Spleen (tissue), 11 donors: ENCODE data around the gene POLE. TPM values are rescaled to one million over a fixed set of nuclear protein-coding genes. Genes with fewer than 3 reads are reported as not detected.
A peak's percentile ranks its signal among the peaks of the same experiment; 100 is the strongest.

Experiments
- DNase-seq: peaks from one replicate; pipeline ENCODE4 v3.0.0-alpha.2; 2020
- H3K27ac ChIP-seq, 8 donors: fragments of 200-600 bp; sonication (generic) in 7 of 8; 1 replicate in 4 of 8; 2 replicates in 4 of 8; pipeline versions ENCODE4 v1.5.0 to v1.8.0; 2016 to 2021; ENCODE audit warnings: inconsistent platforms in 4 of 8, mild to moderate bottlenecking in 4 of 8, moderate library complexity in 1 of 8
- H3K27me3 ChIP-seq, 7 donors: fragments of 200-600 bp; sonication (generic) in 6 of 7; replicated peaks in 1 of 7; 1 replicate in 4 of 7; 2 replicates in 3 of 7; pipeline versions ENCODE4 v1.5.0 to v1.8.0; 2016 to 2021; ENCODE audit warnings: inconsistent platforms in 3 of 7, mild to moderate bottlenecking in 1 of 7
- H3K36me3 ChIP-seq, 6 donors: fragments of 200-600 bp; sonication (generic) in 5 of 6; 1 replicate in 4 of 6; 2 replicates in 2 of 6; pipeline versions ENCODE4 v1.5.0 to v1.8.0; 2016 to 2021; ENCODE audit warnings: inconsistent platforms in 2 of 6
- H3K4me1 ChIP-seq, 6 donors: fragments of 200-600 bp; sonication (generic) in 5 of 6; 1 replicate in 3 of 6; 2 replicates in 3 of 6; pipeline versions ENCODE4 v1.5.0 to v1.8.0; 2016 to 2021; ENCODE audit warnings: inconsistent platforms in 3 of 6
- H3K4me3 ChIP-seq, 8 donors: fragments of 200-600 bp; sonication (generic) in 7 of 8; 1 replicate in 4 of 8; 2 replicates in 4 of 8; pipeline versions ENCODE4 v1.5.0 to v1.8.0; 2016 to 2021; ENCODE audit warnings: inconsistent platforms in 4 of 8, mild to moderate bottlenecking in 4 of 8, moderate library complexity in 2 of 8
- H3K9me3 ChIP-seq, 8 donors: fragments of 200-600 bp; sonication (generic) in 7 of 8; 1 replicate in 4 of 8; 2 replicates in 4 of 8; pipeline versions ENCODE4 v1.5.0 to v1.8.0; 2016 to 2021; ENCODE audit warnings: inconsistent platforms in 4 of 8
- CTCF ChIP-seq, 11 experiments: fragments of 200-600 bp in 7 of 11; fragments of 450-650 bp in 4 of 11; sonication (generic) in 4 of 11; IDR thresholded peaks in 8 of 11; conservative IDR thresholded peaks in 3 of 11; 1 replicate in 7 of 11; 2 replicates in 4 of 11; pipeline versions ENCODE4 v1.4.0 to v1.8.0; 2016 to 2021; ENCODE audit warnings: antibody characterized with exemption in 11 of 11, inconsistent platforms in 4 of 11, mild to moderate bottlenecking in 1 of 11
- POLR2A ChIP-seq, 3 donors: fragments of 450-650 bp; IDR thresholded peaks; one replicate each; pipeline ENCODE4 v1.5.1; 2017; ENCODE audit warnings: antibody characterized with exemption in 3 of 3, mild to moderate bottlenecking in 1 of 3
- POLR2AphosphoS5 ChIP-seq, 3 donors: sonication (generic); formaldehyde crosslinking; IDR thresholded peaks; one replicate each; pipeline ENCODE4 v1.5.1; 2017; ENCODE audit warnings: antibody characterized with exemption in 3 of 3
- WGBS, 5 donors: extraction: QIAGEN DNeasy Blood & Tissue Kit in 3 of 5; methylation state at CpG; one replicate each; pipeline versions ENCODE4 v1.1.5 to v1.1.7; 2013 to 2018; 5-methylcytosine and 5-hydroxymethylcytosine counted together
- intact Hi-C: fragments of 100-400 bp; cut with DNase I; formaldehyde crosslinking; loops from one replicate; pipeline ENCODE4 v1.15.0; 2023; ENCODE audit warnings: low total_unique reads
- polyA plus RNA-seq, 3 donors: library from polyadenylated mRNA; stranded (reverse); fragments of 200-250 nt; gene quantifications; one replicate each; pipeline ENCODE4 v1.2.1, GENCODE V29; 2013
- total RNA-seq, 7 donors: library from RNA; depleted of rRNA in 3 of 7; stranded (reverse); fragments of >200 nt in 3 of 7; fragmentation: NEBNext Ultra II Directional in 4 of 7; extraction: Animal tissue kit (Norgen Biotek cat#: 25700) in 4 of 7; gene quantifications; one replicate each; pipeline versions ENCODE4 v1.1.0 to v1.2.1, GENCODE V29; 2016 to 2021
- donor health status: healthy with polysubstance abuse.
- donor health status: DM: no; HTN: no; CAD: no; lungs with moderate emphysema.
- donor health status: DM: no; HTN: no; CAD: no.
- donor health status: Bipolar disorder and iron deficiency.
- donor health status: healthy.
- donor health status: DM: no; HTN: no; CAD: no.
- donor health status: DM: yes; HTN: yes; CAD: no.

The POLE gene
- total and polyA plus RNA-seq, 10 donors, result 18.1 to 122 (median 89.4) TPM

DNA sequence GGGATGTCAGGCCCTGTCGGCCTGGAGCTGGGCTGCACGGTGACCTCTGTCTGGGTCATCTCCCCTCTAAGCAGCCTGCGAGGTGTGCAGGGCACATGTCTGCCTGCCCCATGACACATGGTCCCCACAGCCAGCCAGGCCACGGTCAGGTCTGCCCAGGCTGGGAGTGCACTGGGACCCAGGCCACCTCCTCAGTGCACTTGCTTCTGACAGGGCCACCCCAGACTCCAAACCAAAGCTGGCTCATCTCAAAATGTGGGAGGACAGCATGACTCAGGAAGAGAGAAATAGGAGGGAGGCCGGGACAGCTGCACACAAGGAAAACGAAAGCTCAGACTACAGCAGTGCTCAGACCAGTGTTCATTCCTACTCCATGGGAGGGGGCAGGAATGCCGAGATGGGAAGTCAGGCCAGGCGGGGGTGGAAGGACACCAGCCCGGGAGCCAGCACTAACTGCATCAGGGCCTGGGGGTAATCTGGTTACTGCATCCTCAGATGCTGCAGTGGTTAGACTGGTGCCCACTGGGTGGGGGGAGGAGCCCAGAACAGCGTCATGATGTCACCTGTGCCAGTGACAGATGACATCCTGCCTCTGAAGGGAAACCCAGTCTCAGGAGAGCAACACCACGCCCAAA lies 64.6 kb downstream of the POLE start:
- 36 to 79% (median 58%) methylated on average over 11 of the region's 11 CpGs for WGBS, 5 donors
- peaks cover 0 to 37% (median 29%) of the 10 kb centered on the region in 7 donors for H3K27me3 ChIP-seq
- H3K36me3 ChIP-seq, result peaks cover 0 to 46% (median 28%) of the 10 kb centered on the region in 6 donors
- H3K27ac ChIP-seq, result peak overlapping the region in 6 of 8 donors; percentile 54 to 74 (median 64)
- no peak for DNase-seq
- intact Hi-C loops, result no loop called here
- peaks cover 0 to 4% (median 0%) of the 10 kb centered on the region in 8 donors for H3K9me3 ChIP-seq
- H3K4me3 ChIP-seq, result no peak overlapping the region
- no peak for TF ChIP-seq CTCF (IDR thresholded peaks at IDR 0.05 in 8 of 11, conservative IDR thresholded peaks at IDR 0.05 in 3 of 11)
- no peak for TF ChIP-seq POLR2A (IDR thresholded peaks at IDR 0.05)
- peak; percentile 63 to 70 (median 67) for TF ChIP-seq POLR2AphosphoS5 (IDR thresholded peaks at IDR 0.05)
- H3K4me1 ChIP-seq, result peaks cover 4 to 43% (median 23%) of the 10 kb centered on the region in 6 donors

GRCh38 chr12:132621657-132622435 lies 65.3 kb downstream of the POLE start:
- 75 to 83% (median 78%) methylated on average over 13 to 21 of the region's 21 CpGs for WGBS, 5 donors
- Histone ChIP-seq H3K4me1 (peaks cover 4 to 43% (median 23%) of the 10 kb centered on the region in 6 donors), H3K4me3 (no peak overlapping the region), H3K36me3 (peaks cover 0 to 39% (median 28%) of the 10 kb centered on the region in 6 donors), H3K27ac (peak overlapping the region in 4 of 8 donors; percentile 59 to 74 (median 66)), H3K27me3 (peaks cover 0 to 44% (median 36%) of the 10 kb centered on the region in 7 donors), H3K9me3 (peaks cover 0 to 11% (median 6%) of the 10 kb centered on the region in 8 donors)
- DNase-seq, result no peak
- intact Hi-C loops, result no loop called here
- TF ChIP-seq POLR2AphosphoS5 (IDR thresholded peaks at IDR 0.05) (peak in 2 of 3 donors; percentile 13 to 15), POLR2A (IDR thresholded peaks at IDR 0.05) (no peak)

GRCh38 chr12:132620899-132621656 lies 66.1 kb downstream of the POLE start:
- DNase-seq, result no peak
- Histone ChIP-seq H3K27ac (peak overlapping the region in 2 of 8 donors; percentile 59 to 72), H3K4me3 (no peak overlapping the region), H3K36me3 (peaks cover 0 to 31% (median 25%) of the 10 kb centered on the region in 6 donors), H3K9me3 (peaks cover 0 to 18% (median 11%) of the 10 kb centered on the region in 8 donors), H3K4me1 (peaks cover 4 to 43% (median 23%) of the 10 kb centered on the region in 6 donors), H3K27me3 (peaks cover 0 to 52% (median 41%) of the 10 kb centered on the region in 7 donors)
- intact Hi-C loops, result no loop called here
- WGBS, 5 donors, result 71 to 78% (median 74%) methylated on average over 23 to 28 of the region's 28 CpGs
- no peak for TF ChIP-seq POLR2A (IDR thresholded peaks at IDR 0.05)
- TF ChIP-seq POLR2AphosphoS5 (IDR thresholded peaks at IDR 0.05), result peak in 1 of 3 donors; percentile 20

DNA sequence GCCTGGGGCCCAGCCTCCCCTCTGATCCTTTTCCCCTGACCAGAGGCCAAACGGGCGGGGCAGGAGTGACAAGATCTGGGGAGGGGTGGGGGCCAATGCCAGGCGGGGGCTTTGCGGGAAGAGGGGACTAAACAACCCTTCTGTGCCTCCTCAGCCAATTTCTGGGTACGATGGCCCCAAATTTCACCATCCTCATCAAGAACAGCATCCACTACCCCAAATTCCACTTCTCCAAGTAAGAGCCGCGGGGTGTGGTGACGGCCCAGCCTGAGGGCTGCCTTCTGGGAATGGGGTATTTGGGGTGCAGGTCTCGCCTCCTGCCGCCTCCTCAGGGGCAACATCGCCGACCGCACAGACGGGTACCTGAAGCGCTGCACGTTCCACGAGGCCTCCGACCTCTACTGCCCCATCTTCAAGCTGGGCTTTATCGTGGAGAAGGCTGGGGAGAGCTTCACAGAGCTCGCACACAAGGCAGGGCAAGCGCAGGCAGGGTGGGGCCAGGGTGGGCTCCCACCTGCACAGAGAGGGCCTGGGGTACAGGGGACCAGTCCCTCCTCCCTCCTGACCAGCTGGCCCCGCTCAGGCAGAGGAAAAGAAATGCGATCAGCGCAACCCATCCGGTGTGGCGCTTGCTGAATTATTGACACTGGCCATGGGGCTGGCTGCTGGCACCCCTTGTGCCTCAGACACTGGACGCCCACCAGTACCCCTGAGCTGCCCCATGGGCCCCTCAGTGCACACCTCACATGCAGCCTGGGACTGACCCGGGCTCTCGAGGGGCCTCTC lies 66.8 kb downstream of the POLE start:
- DNase-seq, result no peak
- Histone ChIP-seq H3K4me1 (peaks cover 4 to 43% (median 23%) of the 10 kb centered on the region in 6 donors), H3K4me3 (no peak overlapping the region), H3K9me3 (peaks cover 0 to 23% (median 12%) of the 10 kb centered on the region in 8 donors), H3K27me3 (peaks cover 0 to 59% (median 45%) of the 10 kb centered on the region in 7 donors), H3K36me3 (peaks cover 0 to 23% (median 17%) of the 10 kb centered on the region in 6 donors), H3K27ac (no peak overlapping the region)
- TF ChIP-seq POLR2AphosphoS5 (IDR thresholded peaks at IDR 0.05), result peak in 1 of 3 donors; percentile 9
- no peak for TF ChIP-seq CTCF (IDR thresholded peaks at IDR 0.05 in 8 of 11, conservative IDR thresholded peaks at IDR 0.05 in 3 of 11)
- no peak for TF ChIP-seq POLR2A (IDR thresholded peaks at IDR 0.05)
- intact Hi-C loops, result no loop called here
- 60 to 70% (median 65%) methylated on average over 20 to 29 of the region's 29 CpGs for WGBS, 5 donors
